ENCODE measurements around the gene ITIH4.

The ITIH4 gene

GRCh38 chr3:52824037-52824436, 6.4 kb downstream of the ITIH4 start:
- no peaks in the 10 kb centered on the region for H3K27me3 ChIP-seq (ENCODE audit: insufficient read depth, low read depth, severe bottlenecking)
- DNase-seq = no peak
- no peak for TF ChIP-seq CTCF (IDR thresholded peaks at IDR 0.05; ENCODE audit: low read depth, low read length)
- no peaks in the 10 kb centered on the region for H3K36me3 ChIP-seq
- no peak overlapping the region for H3K4me3 ChIP-seq (ENCODE audit: low read depth, low read length)
- no peaks in the 10 kb centered on the region for H3K9me3 ChIP-seq (ENCODE audit: severe bottlenecking)
- H3K27ac ChIP-seq = no peak overlapping the region

GRCh38 chr3:52822363-52822762, 8.1 kb downstream of the ITIH4 start:
- no peak for DNase-seq
- no peaks in the 10 kb centered on the region for H3K9me3 ChIP-seq (ENCODE audit: severe bottlenecking)
- no peak for TF ChIP-seq CTCF (IDR thresholded peaks at IDR 0.05; ENCODE audit: low read depth, low read length)
- no peak overlapping the region for H3K27ac ChIP-seq
- H3K36me3 ChIP-seq = no peaks in the 10 kb centered on the region
- H3K4me3 ChIP-seq (ENCODE audit: low read depth, low read length) = no peak overlapping the region
- no peaks in the 10 kb centered on the region for H3K27me3 ChIP-seq (ENCODE audit: insufficient read depth, low read depth, severe bottlenecking)

- no peak overlapping the region for H3K27ac ChIP-seq
- no peaks in the 10 kb centered on the region for H3K9me3 ChIP-seq (ENCODE audit: severe bottlenecking)
- H3K27me3 ChIP-seq (ENCODE audit: insufficient read depth, low read depth, severe bottlenecking) = no peaks in the 10 kb centered on the region
- H3K4me3 ChIP-seq (ENCODE audit: low read depth, low read length) = no peak overlapping the region
- DNase-seq = peak; percentile 66
- H3K36me3 ChIP-seq = no peaks in the 10 kb centered on the region
- peak; percentile 94 for TF ChIP-seq CTCF (IDR thresholded peaks at IDR 0.05; ENCODE audit: low read depth, low read length)
Observed at GRCh38 chr3:52820736-52821135, 9.7 kb downstream of the ITIH4 start.

- no peak for TF ChIP-seq CTCF (IDR thresholded peaks at IDR 0.05; ENCODE audit: low read depth, low read length)
- Histone ChIP-seq H3K9me3 (ENCODE audit: severe bottlenecking) (no peaks in the 10 kb centered on the region), H3K36me3 (no peaks in the 10 kb centered on the region), H3K4me3 (ENCODE audit: low read depth, low read length) (no peak overlapping the region), H3K27me3 (ENCODE audit: insufficient read depth, low read depth, severe bottlenecking) (no peaks in the 10 kb centered on the region), H3K27ac (no peak overlapping the region)
- peak; percentile 18 for DNase-seq
Observed at GRCh38 chr3:52819936-52820335, 10.5 kb downstream of the ITIH4 start.

- no peak overlapping the region for H3K27ac ChIP-seq
- no peak for DNase-seq
- TF ChIP-seq CTCF (IDR thresholded peaks at IDR 0.05; ENCODE audit: low read depth, low read length) = no peak
Observed at GRCh38 chr3:52817860-52818259, 12.6 kb downstream of the ITIH4 start.

GRCh38 chr3:52817221-52817620, 13.3 kb downstream of the ITIH4 start:
- Histone ChIP-seq H3K36me3 (no peaks in the 10 kb centered on the region), H3K4me3 (ENCODE audit: low read depth, low read length) (no peak overlapping the region), H3K27me3 (ENCODE audit: insufficient read depth, low read depth, severe bottlenecking) (no peaks in the 10 kb centered on the region), H3K27ac (no peak overlapping the region), H3K9me3 (ENCODE audit: severe bottlenecking) (no peaks in the 10 kb centered on the region)
- no peak for DNase-seq
- no peak for TF ChIP-seq CTCF (IDR thresholded peaks at IDR 0.05; ENCODE audit: low read depth, low read length)

More at GRCh38 chr3:52817860-52818259, 12.6 kb downstream of the ITIH4 start:
- Histone ChIP-seq H3K27me3 (ENCODE audit: insufficient read depth, low read depth, severe bottlenecking) (no peaks in the 10 kb centered on the region), H3K4me3 (ENCODE audit: low read depth, low read length) (no peak overlapping the region), H3K9me3 (ENCODE audit: severe bottlenecking) (no peaks in the 10 kb centered on the region), H3K36me3 (no peaks in the 10 kb centered on the region)

All from WERI-Rb-1 (cell line).